SK-N-SH treated with all-trans-retinoic acid at 6 μM for 48 hours (cell line): ENCODE results near the gene PARP9.

Experiments
- OSR1 ChIP-seq: fragments of 250-450 bp; sonication (Bioruptor Pico); IDR thresholded peaks from 2 replicates; pipeline ENCODE4 v1.8.0; 2022; ENCODE audit warnings: moderate library complexity, mild to moderate bottlenecking, inconsistent platforms
- TOX ChIP-seq: fragments of 250-450 bp; sonication (Bioruptor Pico); IDR thresholded peaks from 2 replicates; pipeline ENCODE4 v1.8.0; 2021; ENCODE audit warnings: mild to moderate bottlenecking, moderate library complexity, borderline replicate concordance
- TSHZ2 ChIP-seq: fragments of 250-450 bp; sonication (Bioruptor Pico); IDR thresholded peaks from 2 replicates; pipeline ENCODE4 v1.5.0; 2020; ENCODE audit warnings: mild to moderate bottlenecking, moderate library complexity
- ZC3H10 ChIP-seq: fragments of 250-450 bp; sonication (Bioruptor Pico); IDR thresholded peaks from 2 replicates; pipeline ENCODE4 v1.5.1; 2021; ENCODE audit warnings: mild to moderate bottlenecking, moderate library complexity
- ZFP3 ChIP-seq: fragments of 250-450 bp; sonication (Bioruptor Pico); IDR thresholded peaks from 2 replicates; pipeline ENCODE4 v1.5.0; 2020; ENCODE audit warnings: mild to moderate bottlenecking, moderate library complexity
- TF ChIP-seq, protein P1 (sequence below): fragments of 250-450 bp; sonication (Bioruptor Pico); IDR thresholded peaks from 2 replicates; pipeline ENCODE4 v1.8.0; 2020; ENCODE audit warnings: mild to moderate bottlenecking, moderate library complexity, borderline replicate concordance

DNA sequence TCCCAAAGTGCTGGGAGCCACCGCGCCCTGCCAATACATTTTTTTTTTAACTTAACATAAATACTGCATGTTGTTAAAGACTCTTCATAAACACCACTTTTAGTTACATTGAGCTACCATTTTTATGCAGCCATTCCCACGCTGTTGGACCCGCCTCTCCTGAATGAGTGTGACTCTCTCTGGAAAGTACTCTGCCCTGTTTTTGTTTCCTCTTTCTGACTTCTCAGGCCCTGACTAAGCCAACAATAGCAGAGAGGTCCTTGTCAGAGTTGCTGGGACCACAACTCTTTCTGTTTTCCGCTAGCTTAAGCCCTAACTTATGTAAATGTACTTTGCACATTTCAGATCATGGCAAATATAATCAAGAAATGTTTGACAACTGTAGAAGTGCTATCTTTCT is 48.6 kb upstream of the PARP9 start:
- TF ChIP-seq TOX (CRISPR knock-in tag): no peak
- no peak for TF ChIP-seq ZC3H10 (CRISPR knock-in tag)
- TF ChIP-seq, protein P1, sequence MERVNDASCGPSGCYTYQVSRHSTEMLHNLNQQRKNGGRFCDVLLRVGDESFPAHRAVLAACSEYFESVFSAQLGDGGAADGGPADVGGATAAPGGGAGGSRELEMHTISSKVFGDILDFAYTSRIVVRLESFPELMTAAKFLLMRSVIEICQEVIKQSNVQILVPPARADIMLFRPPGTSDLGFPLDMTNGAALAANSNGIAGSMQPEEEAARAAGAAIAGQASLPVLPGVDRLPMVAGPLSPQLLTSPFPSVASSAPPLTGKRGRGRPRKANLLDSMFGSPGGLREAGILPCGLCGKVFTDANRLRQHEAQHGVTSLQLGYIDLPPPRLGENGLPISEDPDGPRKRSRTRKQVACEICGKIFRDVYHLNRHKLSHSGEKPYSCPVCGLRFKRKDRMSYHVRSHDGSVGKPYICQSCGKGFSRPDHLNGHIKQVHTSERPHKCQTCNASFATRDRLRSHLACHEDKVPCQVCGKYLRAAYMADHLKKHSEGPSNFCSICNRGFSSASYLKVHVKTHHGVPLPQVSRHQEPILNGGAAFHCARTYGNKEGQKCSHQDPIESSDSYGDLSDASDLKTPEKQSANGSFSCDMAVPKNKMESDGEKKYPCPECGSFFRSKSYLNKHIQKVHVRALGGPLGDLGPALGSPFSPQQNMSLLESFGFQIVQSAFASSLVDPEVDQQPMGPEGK (CRISPR knock-in tag): no peak
- TF ChIP-seq TSHZ2: no peak
- TF ChIP-seq ZFP3 (CRISPR knock-in tag): no peak
- no peak for TF ChIP-seq OSR1 (CRISPR knock-in tag)
